ENCODE measurements around the gene LHPP.
A peak's percentile ranks its signal among the peaks of the same experiment; 100 is the strongest.

Gene LHPP

DNA sequence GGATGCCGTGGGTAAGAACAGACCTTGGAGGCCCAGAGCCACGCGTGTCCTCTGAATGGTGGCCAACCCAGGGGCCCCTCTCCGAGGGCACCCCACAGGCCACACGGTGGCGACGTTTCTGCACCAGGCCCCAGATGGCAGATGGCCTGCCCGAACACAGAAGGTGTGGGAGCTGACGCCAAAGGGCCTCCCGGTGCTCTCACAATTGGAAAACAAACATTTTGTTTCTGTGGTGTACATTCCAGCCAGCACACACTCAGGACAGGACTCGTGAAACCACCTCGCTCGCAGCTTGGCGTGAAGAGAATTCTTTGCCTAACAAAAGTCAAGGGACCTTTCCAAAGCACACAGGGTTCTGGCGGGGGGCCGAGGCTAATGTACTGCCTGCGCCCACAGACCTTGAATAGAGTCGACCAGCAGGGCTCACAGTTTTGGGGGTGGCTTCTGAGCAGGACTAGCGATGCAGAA lies 170.5 kb downstream of the LHPP start:
- FAIRE-seq (no peak), DNase-seq (ENCODE audit: insufficient read length, low spot score) (no peak)

DNA sequence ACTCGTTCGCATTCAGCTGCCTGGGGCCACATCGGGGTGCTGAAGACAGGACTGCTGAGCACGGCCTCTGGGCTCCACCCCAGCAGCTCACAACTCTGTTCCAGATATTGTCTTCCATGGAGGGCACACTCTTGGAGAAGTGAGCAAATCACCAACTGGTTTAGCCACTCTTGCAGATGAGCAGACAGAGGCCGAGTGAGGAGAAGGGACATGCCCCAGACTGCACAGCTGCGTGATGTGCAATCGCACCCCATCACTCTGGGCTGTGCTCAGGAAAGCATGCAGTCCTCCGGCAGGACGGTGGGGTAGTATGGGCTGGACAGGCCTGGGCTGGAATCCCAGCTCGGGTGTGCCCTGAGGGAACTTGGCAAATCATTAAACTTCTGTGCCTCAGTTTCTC lies 170.9 kb downstream of the LHPP start:
- no peak for DNase-seq (ENCODE audit: insufficient read length, low spot score)
- TF ChIP-seq SPI1 (IDR thresholded peaks at IDR 0.05; ENCODE audit: low read depth, low read length): no peak
- TF ChIP-seq POLR2A (IDR thresholded peaks at IDR 0.05; ENCODE audit: low read depth, low read length): no peak
- no peak for TF ChIP-seq PAX5 (IDR thresholded peaks at IDR 0.05; ENCODE audit: insufficient read depth, low read length, severe bottlenecking)
- TF ChIP-seq POU2F2 (IDR thresholded peaks at IDR 0.05; ENCODE audit: low read depth, low read length): no peak
- no peak for TF ChIP-seq POLR2AphosphoS5 (IDR thresholded peaks at IDR 0.05; ENCODE audit: low read depth, low read length)
- TF ChIP-seq TAF1 (IDR thresholded peaks at IDR 0.05; ENCODE audit: low read depth, low read length): no peak
- FAIRE-seq: no peak

More for the DNA sequence above, 170.5 kb downstream of the LHPP start:
- no peak for TF ChIP-seq POU2F2 (IDR thresholded peaks at IDR 0.05; ENCODE audit: low read depth, low read length)
- TF ChIP-seq PAX5 (IDR thresholded peaks at IDR 0.05; ENCODE audit: insufficient read depth, low read length, severe bottlenecking): no peak
- no peak for TF ChIP-seq TAF1 (IDR thresholded peaks at IDR 0.05; ENCODE audit: low read depth, low read length)
- TF ChIP-seq POLR2AphosphoS5 (IDR thresholded peaks at IDR 0.05; ENCODE audit: low read depth, low read length): no peak

DNA sequence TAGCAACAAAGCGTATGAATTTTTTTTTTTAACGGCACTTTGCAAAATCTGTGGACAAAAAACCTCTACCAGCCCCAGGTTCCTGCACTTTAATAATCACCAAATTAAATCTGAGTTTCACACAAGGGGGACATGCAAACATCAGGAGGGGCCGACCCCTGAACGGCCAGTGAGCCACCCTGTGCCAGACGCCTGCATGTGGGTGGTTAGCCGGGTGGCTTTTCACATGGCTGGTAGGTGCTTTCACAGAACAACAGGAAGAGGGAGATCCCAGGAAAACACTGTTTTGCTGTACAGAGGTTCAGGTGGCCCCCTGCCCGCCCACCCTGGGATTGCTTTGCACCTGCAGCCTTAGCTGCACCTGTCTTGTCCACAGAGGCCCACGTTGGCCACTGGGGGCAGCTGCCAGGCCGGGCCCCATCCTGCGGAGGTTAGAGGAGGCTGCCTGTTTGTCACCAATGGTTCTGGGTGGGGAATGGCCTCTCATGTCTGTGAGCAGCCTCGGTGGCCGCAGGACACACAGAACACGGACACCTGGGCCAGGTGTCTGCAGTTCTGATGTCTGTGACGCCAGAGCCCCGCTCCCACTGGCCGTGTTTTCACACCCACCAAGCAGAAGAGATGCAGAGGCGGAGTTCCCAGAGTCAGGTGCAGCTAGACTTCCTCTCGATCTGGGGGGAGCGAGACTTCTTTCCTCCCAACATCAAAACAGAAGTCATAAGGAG lies 174.8 kb downstream of the LHPP start:
- TF ChIP-seq POLR2AphosphoS5 (IDR thresholded peaks at IDR 0.05; ENCODE audit: low read depth, low read length) (no peak), TAF1 (IDR thresholded peaks at IDR 0.05; ENCODE audit: low read depth, low read length) (no peak), POU2F2 (IDR thresholded peaks at IDR 0.05; ENCODE audit: low read depth, low read length) (no peak), POLR2A (IDR thresholded peaks at IDR 0.05; ENCODE audit: low read depth, low read length) (no peak), SPI1 (IDR thresholded peaks at IDR 0.05; ENCODE audit: low read depth, low read length) (no peak), PAX5 (IDR thresholded peaks at IDR 0.05; ENCODE audit: insufficient read depth, low read length, severe bottlenecking) (no peak)
- DNase-seq (ENCODE audit: insufficient read length, low spot score) (no peak), FAIRE-seq (peak; percentile 76)

DNA sequence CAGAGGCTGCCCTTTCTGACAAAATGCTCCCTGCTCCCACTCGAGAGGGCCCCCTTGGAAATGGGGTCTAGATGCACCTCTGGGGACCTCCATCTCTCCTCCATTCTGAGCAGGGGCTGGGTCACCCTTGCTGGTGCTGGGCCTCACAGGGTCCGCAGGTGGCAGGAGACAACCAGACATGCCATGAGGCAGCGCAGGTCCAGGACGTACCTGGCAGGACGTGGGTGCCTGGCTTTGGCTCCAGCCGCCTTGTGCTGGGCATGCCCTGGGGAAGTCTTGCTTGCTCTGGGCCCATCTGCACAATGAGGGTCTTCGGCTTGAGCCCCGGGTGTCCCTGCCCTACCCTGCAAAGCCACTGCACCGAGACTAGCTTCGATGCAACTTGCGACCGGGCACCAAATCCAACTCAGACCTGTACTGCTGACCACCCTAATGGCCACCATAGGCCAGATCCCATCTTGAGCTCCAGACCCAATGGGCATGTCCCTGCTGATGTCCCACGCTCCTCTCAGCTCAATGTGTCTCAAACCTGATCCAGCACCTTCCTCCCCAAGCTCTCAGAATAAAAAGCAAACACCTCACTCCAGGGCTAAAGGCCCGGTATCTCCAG lies 175.6 kb downstream of the LHPP start:
- no peak for DNase-seq (ENCODE audit: insufficient read length, low spot score)
- TF ChIP-seq POU2F2 (IDR thresholded peaks at IDR 0.05; ENCODE audit: low read depth, low read length) (no peak), TAF1 (IDR thresholded peaks at IDR 0.05; ENCODE audit: low read depth, low read length) (no peak), POLR2AphosphoS5 (IDR thresholded peaks at IDR 0.05; ENCODE audit: low read depth, low read length) (no peak)
- FAIRE-seq: no peak

DNA sequence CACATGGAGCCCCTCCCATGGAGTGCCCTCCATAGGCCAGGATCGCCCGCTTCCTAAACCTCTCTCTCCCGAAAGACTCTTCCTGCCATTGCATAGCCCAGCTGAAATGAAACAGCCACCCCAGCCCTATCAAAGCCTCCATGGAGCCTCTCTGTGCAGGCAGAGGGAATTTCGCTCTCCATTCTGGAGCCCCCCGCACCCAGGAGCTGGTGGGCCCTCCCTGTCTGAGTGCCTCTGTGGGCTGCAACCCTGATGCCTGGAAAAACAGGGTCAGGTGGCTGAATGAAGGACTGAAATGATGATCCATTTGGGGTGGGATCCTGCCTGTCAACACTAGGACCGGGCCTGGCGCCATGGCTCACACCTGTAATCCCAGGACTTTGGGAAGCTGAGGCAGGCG lies 176.1 kb downstream of the LHPP start:
- FAIRE-seq (no peak), DNase-seq (ENCODE audit: insufficient read length, low spot score) (no peak)
- TF ChIP-seq POU2F2 (IDR thresholded peaks at IDR 0.05; ENCODE audit: low read depth, low read length): no peak
- TF ChIP-seq POLR2A (IDR thresholded peaks at IDR 0.05; ENCODE audit: low read depth, low read length): no peak
- TF ChIP-seq POLR2AphosphoS5 (IDR thresholded peaks at IDR 0.05; ENCODE audit: low read depth, low read length): no peak
- no peak for TF ChIP-seq TAF1 (IDR thresholded peaks at IDR 0.05; ENCODE audit: low read depth, low read length)
- no peak for TF ChIP-seq PAX5 (IDR thresholded peaks at IDR 0.05; ENCODE audit: insufficient read depth, low read length, severe bottlenecking)
- no peak for TF ChIP-seq SPI1 (IDR thresholded peaks at IDR 0.05; ENCODE audit: low read depth, low read length)

DNA sequence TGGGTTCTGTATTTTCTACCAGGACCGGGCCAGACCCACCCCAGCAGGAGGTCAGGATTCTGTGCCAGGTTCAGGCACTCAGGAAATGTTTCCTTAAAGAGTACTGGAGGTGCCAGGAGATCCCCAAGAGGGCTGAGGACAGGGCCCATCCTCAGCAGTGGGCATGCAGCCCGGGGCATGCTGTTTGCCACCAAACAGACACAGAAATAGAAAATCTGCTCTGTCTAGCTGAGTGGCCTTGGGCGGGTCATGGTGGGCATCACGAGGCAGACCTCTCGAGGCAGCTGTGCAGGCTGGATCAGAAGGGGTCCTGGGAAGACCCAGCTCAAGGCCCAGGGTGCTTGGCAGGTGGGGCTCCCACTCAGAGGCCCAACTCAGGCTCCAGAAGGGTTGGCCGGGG lies 177.6 kb downstream of the LHPP start:
- FAIRE-seq (no peak), DNase-seq (ENCODE audit: insufficient read length, low spot score) (no peak)
- TF ChIP-seq POLR2AphosphoS5 (IDR thresholded peaks at IDR 0.05; ENCODE audit: low read depth, low read length): no peak
- no peak for TF ChIP-seq POU2F2 (IDR thresholded peaks at IDR 0.05; ENCODE audit: low read depth, low read length)
- no peak for TF ChIP-seq PAX5 (IDR thresholded peaks at IDR 0.05; ENCODE audit: insufficient read depth, low read length, severe bottlenecking)
- no peak for TF ChIP-seq SPI1 (IDR thresholded peaks at IDR 0.05; ENCODE audit: low read depth, low read length)
- TF ChIP-seq TAF1 (IDR thresholded peaks at IDR 0.05; ENCODE audit: low read depth, low read length): no peak
- TF ChIP-seq POLR2A (IDR thresholded peaks at IDR 0.05; ENCODE audit: low read depth, low read length): no peak

DNA sequence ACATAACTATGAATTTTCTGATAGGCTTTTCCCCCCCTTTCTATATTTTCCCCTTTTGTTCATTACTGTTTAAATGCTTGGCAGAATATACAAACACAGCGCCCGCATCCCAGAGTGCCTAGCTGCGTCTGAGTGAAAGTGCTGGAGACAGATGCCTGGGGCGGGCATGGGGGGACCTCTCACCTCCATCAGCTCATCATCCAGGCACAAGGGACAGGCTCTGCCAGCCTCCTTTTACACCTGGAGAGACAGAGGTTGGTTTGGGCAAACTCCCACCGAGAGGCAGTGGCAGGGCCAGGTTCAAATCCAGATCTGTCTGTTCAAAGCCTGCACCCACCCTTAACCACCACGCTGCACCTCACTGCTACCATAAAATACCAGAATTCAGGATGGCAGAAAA lies 178.0 kb downstream of the LHPP start:
- no peak for FAIRE-seq
- TF ChIP-seq SPI1 (IDR thresholded peaks at IDR 0.05; ENCODE audit: low read depth, low read length) (no peak), POLR2A (IDR thresholded peaks at IDR 0.05; ENCODE audit: low read depth, low read length) (no peak), TAF1 (IDR thresholded peaks at IDR 0.05; ENCODE audit: low read depth, low read length) (no peak), POU2F2 (IDR thresholded peaks at IDR 0.05; ENCODE audit: low read depth, low read length) (no peak), POLR2AphosphoS5 (IDR thresholded peaks at IDR 0.05; ENCODE audit: low read depth, low read length) (no peak), PAX5 (IDR thresholded peaks at IDR 0.05; ENCODE audit: insufficient read depth, low read length, severe bottlenecking) (no peak)

DNA sequence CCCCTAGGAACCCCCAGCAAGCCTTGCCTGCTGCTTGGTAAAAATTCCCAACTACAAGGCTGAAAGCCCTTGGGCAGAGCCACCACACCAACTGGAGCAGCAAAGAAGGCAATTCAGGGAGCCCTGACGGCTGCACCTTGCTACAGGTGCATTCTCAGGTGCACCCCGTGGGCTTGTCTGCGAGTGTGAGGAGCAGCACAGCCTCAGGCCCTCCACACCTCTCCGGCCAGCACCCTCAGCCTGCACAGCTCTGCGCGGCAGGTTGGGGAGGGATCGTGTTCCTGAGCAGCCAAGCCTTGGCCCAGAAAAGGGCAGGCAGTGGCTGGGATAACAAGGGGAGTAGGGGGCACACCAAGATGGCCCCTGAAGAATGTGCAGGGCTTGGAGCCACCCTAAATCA lies 178.4 kb downstream of the LHPP start:
- peak; percentile 31 for FAIRE-seq
- no peak for DNase-seq (ENCODE audit: insufficient read length, low spot score)
- TF ChIP-seq TAF1 (IDR thresholded peaks at IDR 0.05; ENCODE audit: low read depth, low read length): no peak
- no peak for TF ChIP-seq PAX5 (IDR thresholded peaks at IDR 0.05; ENCODE audit: insufficient read depth, low read length, severe bottlenecking)
- TF ChIP-seq POLR2A (IDR thresholded peaks at IDR 0.05; ENCODE audit: low read depth, low read length): no peak
- no peak for TF ChIP-seq SPI1 (IDR thresholded peaks at IDR 0.05; ENCODE audit: low read depth, low read length)
- TF ChIP-seq POU2F2 (IDR thresholded peaks at IDR 0.05; ENCODE audit: low read depth, low read length): no peak
- TF ChIP-seq POLR2AphosphoS5 (IDR thresholded peaks at IDR 0.05; ENCODE audit: low read depth, low read length): no peak

More for the DNA sequence above, 178.0 kb downstream of the LHPP start:
- DNase-seq (ENCODE audit: insufficient read length, low spot score): no peak

DNA sequence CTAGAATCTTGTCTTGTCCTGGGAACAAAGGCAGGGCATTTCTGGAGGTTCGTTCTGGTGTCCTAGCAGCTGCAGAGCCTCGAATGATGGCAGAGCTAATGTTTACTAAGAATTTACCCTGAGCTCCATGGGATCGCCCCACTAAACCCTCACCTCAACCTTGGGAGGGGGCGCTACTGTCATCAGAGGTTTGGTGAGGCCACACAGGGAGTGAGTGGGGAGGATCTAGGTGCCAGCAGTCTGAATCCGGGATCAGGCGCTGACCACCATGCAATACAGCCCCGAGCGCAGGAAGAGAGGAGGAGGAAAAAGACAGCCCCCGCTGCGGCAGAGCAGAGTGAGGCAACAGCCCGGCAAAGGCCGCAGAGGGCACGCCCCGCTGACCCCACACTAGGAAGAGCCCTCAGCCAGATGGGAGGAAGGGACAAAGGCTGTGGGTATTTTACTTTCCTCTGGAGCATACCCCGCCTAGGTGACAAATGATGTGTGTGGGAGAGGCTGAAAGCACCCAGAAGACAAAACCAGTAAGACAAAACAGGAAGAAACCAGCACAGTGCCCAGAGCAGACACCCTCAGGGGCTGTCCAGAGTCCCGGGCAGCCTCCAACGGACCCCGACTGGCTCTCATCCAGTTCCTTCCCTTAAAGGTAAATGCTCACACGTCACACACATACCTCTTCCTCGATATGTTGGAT lies 179.1 kb downstream of the LHPP start:
- FAIRE-seq (peak; percentile 43), DNase-seq (ENCODE audit: insufficient read length, low spot score) (no peak)
- TF ChIP-seq TAF1 (IDR thresholded peaks at IDR 0.05; ENCODE audit: low read depth, low read length) (no peak), POLR2A (IDR thresholded peaks at IDR 0.05; ENCODE audit: low read depth, low read length) (no peak), PAX5 (IDR thresholded peaks at IDR 0.05; ENCODE audit: insufficient read depth, low read length, severe bottlenecking) (no peak)
